ENCODE measurements around the gene ZBTB6. TPM values are rescaled to one million over a fixed set of nuclear protein-coding genes. Genes with fewer than 3 reads are reported as not detected.
A peak's percentile ranks its signal among the peaks of the same experiment; 100 is the strongest.

The ZBTB6 gene
- total and polyA plus RNA-seq, 9 of the 15 experiments (the other 6 are each of a cell fraction or from before 2014, with no cell fraction given), result 1.4 to 7.2 (median 5.3) TPM

- TF ChIP-seq JUND (IDR thresholded peaks at IDR 0.05; ENCODE audit: borderline replicate concordance, low read depth, low read length) (0 out of 2 replicates have a peak, but pooled peaks have one; percentile 24), JUND (tag; IDR thresholded peaks at IDR 0.05; ENCODE audit: borderline replicate concordance, low read depth, low read length) (no peak; the same call in 2 of the 3 replicates), ZNF436 (CRISPR knock-in tag; IDR thresholded peaks at IDR 0.05) (no peak), ZEB2 (IDR thresholded peaks at IDR 0.05) (no peak), ZFP30 (CRISPR knock-in tag; IDR thresholded peaks at IDR 0.05; ENCODE audit: borderline replicate concordance) (no peak), RBM15 (IDR thresholded peaks at IDR 0.05; ENCODE audit: insufficient read depth, low read length) (no peak), FOXJ3 (CRISPR knock-in tag; IDR thresholded peaks at IDR 0.05) (no peak), CCNT2 (IDR thresholded peaks at IDR 0.05; ENCODE audit: borderline replicate concordance, extremely low read depth, insufficient read length, low read depth, low read length) (peak; percentile 52), ZNF589 (CRISPR knock-in tag; IDR thresholded peaks at IDR 0.05; ENCODE audit: low read depth) (0 out of 2 replicates have a peak, but pooled peaks have one; percentile 47), ERF (CRISPR knock-in tag; IDR thresholded peaks at IDR 0.05) (peak; percentile 52; the same call in 1 of the 2 replicates), MEF2A (IDR thresholded peaks at IDR 0.05; ENCODE audit: control insufficient read depth, low read depth, low read length) (no peak), MYC (IDR thresholded peaks at IDR 0.05; ENCODE audit: low read depth, low read length) (peak; percentile 43; the same call in 1 of the 2 replicates), MYC (CRISPR knock-in tag; IDR thresholded peaks at IDR 0.05; ENCODE audit: borderline replicate concordance, low read depth) (no peak), BMI1 (IDR thresholded peaks at IDR 0.05; ENCODE audit: low read length) (no peak), PBX2 (CRISPR knock-in tag; IDR thresholded peaks at IDR 0.05; ENCODE audit: low read depth) (no peak), PBX2 (tag; conservative IDR thresholded peaks at IDR 0.05; ENCODE audit: low read depth) (no peak; the same call in 1 of the 2 replicates), NR2C1 (IDR thresholded peaks at IDR 0.05) (peak; percentile 80; the same call in 1 of the 2 replicates), NR2C1 (tag; IDR thresholded peaks at IDR 0.05) (peak; percentile 64; the same call in 1 of the 2 replicates)
- TF ChIP-seq, protein P1, sequence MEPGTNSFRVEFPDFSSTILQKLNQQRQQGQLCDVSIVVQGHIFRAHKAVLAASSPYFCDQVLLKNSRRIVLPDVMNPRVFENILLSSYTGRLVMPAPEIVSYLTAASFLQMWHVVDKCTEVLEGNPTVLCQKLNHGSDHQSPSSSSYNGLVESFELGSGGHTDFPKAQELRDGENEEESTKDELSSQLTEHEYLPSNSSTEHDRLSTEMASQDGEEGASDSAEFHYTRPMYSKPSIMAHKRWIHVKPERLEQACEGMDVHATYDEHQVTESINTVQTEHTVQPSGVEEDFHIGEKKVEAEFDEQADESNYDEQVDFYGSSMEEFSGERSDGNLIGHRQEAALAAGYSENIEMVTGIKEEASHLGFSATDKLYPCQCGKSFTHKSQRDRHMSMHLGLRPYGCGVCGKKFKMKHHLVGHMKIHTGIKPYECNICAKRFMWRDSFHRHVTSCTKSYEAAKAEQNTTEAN (CRISPR knock-in tag; IDR thresholded peaks at IDR 0.05), result no peak
- TF ChIP-seq, protein P2, sequence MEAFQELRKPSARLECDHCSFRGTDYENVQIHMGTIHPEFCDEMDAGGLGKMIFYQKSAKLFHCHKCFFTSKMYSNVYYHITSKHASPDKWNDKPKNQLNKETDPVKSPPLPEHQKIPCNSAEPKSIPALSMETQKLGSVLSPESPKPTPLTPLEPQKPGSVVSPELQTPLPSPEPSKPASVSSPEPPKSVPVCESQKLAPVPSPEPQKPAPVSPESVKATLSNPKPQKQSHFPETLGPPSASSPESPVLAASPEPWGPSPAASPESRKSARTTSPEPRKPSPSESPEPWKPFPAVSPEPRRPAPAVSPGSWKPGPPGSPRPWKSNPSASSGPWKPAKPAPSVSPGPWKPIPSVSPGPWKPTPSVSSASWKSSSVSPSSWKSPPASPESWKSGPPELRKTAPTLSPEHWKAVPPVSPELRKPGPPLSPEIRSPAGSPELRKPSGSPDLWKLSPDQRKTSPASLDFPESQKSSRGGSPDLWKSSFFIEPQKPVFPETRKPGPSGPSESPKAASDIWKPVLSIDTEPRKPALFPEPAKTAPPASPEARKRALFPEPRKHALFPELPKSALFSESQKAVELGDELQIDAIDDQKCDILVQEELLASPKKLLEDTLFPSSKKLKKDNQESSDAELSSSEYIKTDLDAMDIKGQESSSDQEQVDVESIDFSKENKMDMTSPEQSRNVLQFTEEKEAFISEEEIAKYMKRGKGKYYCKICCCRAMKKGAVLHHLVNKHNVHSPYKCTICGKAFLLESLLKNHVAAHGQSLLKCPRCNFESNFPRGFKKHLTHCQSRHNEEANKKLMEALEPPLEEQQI (IDR thresholded peaks at IDR 0.05), result peak; percentile 75; the same call in 1 of the 2 replicates
Observed at GRCh38 chr9:122904823-122905710, 8.1 kb downstream of the ZBTB6 start, which contains the start of gene RC3H2 (continued).
